OCI-LY3 (cell line): Measurements from ENCODE around the gene OR52K1.

Experiments
- CTCF ChIP-seq: fragments of 200-600, 300-600 bp; sonication (generic); IDR thresholded peaks from 2 replicates; pipeline ENCODE4 v1.5.1; 2014; ENCODE audit warnings: antibody characterized with exemption, low read length, low read depth
- EZH2phosphoT487 ChIP-seq: fragments of 200-600 bp; shearing (Covaris generic); IDR thresholded peaks from 2 replicates; pipeline ENCODE4 v1.6.1; 2018; ENCODE audit warnings: antibody characterized with exemption, mixed run types, low read depth

GRCh38 chr11:4443232-4443891, 39.1 kb upstream of the OR52K1 start:
- TF ChIP-seq CTCF, result no peak
- no peak for TF ChIP-seq EZH2phosphoT487
